Stimulated activated CD4-positive, alpha-beta T cell treated with anti-CD3 and anti-CD28 coated beads, Interleukin-4, amount 100 ng/mL, for 48 hours (primary cell): ENCODE measurements around the gene RALGAPB.

Experiments used
- DNase-seq, 2 donors: peaks; one replicate each; pipeline ENCODE4 v3.0.0-alpha.2; 2020; ENCODE audit warnings: low read depth in 2 of 2

Gene RALGAPB

GRCh38 chr20:38545771-38546170, 73.1 kb downstream of the RALGAPB start:
- DNase-seq = no peak

- no peak for DNase-seq
These were observed 74.8 kb downstream of the RALGAPB start for GRCh38 chr20:38547288-38548085.

GRCh38 chr20:38548356-38549083, 75.9 kb downstream of the RALGAPB start:
- no peak for DNase-seq

- no peak for DNase-seq
These were observed 77.6 kb downstream of the RALGAPB start for GRCh38 chr20:38550274-38550673.

GRCh38 chr20:38551056-38551626, 78.5 kb downstream of the RALGAPB start:
- no peak for DNase-seq

- DNase-seq = no peak
These were observed 82.3 kb downstream of the RALGAPB start for GRCh38 chr20:38554986-38555385.

- no peak for DNase-seq
These were observed 82.8 kb downstream of the RALGAPB start for GRCh38 chr20:38555395-38555794.

GRCh38 chr20:38557174-38557573, 84.5 kb downstream of the RALGAPB start:
- no peak for DNase-seq

- no peak for DNase-seq
These were observed 86.1 kb downstream of the RALGAPB start for GRCh38 chr20:38558596-38559360.

GRCh38 chr20:38559764-38560163, 87.1 kb downstream of the RALGAPB start:
- no peak for DNase-seq

GRCh38 chr20:38563802-38564431, 91.3 kb downstream of the RALGAPB start:
- DNase-seq = no peak

- no peak for DNase-seq
These were observed 92.0 kb downstream of the RALGAPB start for GRCh38 chr20:38564680-38565079.

- no peak for DNase-seq
These were observed 93.5 kb downstream of the RALGAPB start for GRCh38 chr20:38566036-38566598.

- no peak for DNase-seq
These were observed 97.3 kb downstream of the RALGAPB start for GRCh38 chr20:38569747-38570525.

GRCh38 chr20:38573413-38573812, 100.8 kb downstream of the RALGAPB start:
- DNase-seq = no peak

GRCh38 chr20:38579219-38579910, 106.7 kb downstream of the RALGAPB start:
- DNase-seq = no peak

GRCh38 chr20:38579921-38580320, 107.3 kb downstream of the RALGAPB start:
- no peak for DNase-seq

- DNase-seq = no peak
These were observed 108.4 kb downstream of the RALGAPB start, which contains the start of gene ADIG for GRCh38 chr20:38581013-38581412. TSS of gene ADIG (plus strand) at chr20:38581197. CDS start at chr20:38581251, 54 bp downstream.

- no peak for DNase-seq
These were observed 109.3 kb downstream of the RALGAPB start for GRCh38 chr20:38581830-38582358.
